Parathyroid adenoma (tissue), 2 donors: ENCODE data around the gene MXD4.

Experiments used
- H2AFZ ChIP-seq: fragments of 300-600 bp; sonication (generic); one replicate; pipeline ENCODE4 v1.7.0; 2017; ENCODE audit warnings: antibody characterized with exemption, mild to moderate bottlenecking
- H3K27ac ChIP-seq: fragments of 300-600 bp; sonication (generic); one replicate; pipeline ENCODE4 v1.7.0; 2017
- H3K27me3 ChIP-seq: fragments of 300-600 bp; sonication (generic); one replicate; pipeline ENCODE4 v1.7.0; 2017; ENCODE audit warnings: low read length; ENCODE audit not compliant: control insufficient read depth, insufficient read depth
- H3K36me3 ChIP-seq: fragments of 300-600 bp; sonication (generic); one replicate; pipeline ENCODE4 v1.7.0; 2017; ENCODE audit warnings: low read length; ENCODE audit not compliant: control insufficient read depth, insufficient read depth
- H3K4me1 ChIP-seq: fragments of 300-600 bp; sonication (generic); one replicate; pipeline ENCODE4 v1.7.0; 2017; ENCODE audit warnings: control low read depth
- H3K4me2 ChIP-seq: fragments of 300-600 bp; sonication (generic); one replicate; pipeline ENCODE4 v1.7.0; 2017; ENCODE audit warnings: low read length
- H3K4me3 ChIP-seq: fragments of 300-600 bp; sonication (generic); one replicate; pipeline ENCODE4 v1.7.0; 2017; ENCODE audit warnings: low read depth, low read length
- H3K79me2 ChIP-seq: fragments of 300-600 bp; sonication (generic); one replicate; pipeline ENCODE4 v1.7.0; 2017; ENCODE audit warnings: control low read depth
- H3K9ac ChIP-seq: fragments of 300-600 bp; sonication (generic); one replicate; pipeline ENCODE4 v1.7.0; 2017; ENCODE audit warnings: mild to moderate bottlenecking
- H3K9me3 ChIP-seq: fragments of 300-600 bp; sonication (generic); one replicate; pipeline ENCODE4 v1.7.0; 2017; ENCODE audit warnings: low read length; ENCODE audit not compliant: control insufficient read depth
- CTCF ChIP-seq: fragments of 300-600 bp; sonication (generic); IDR thresholded peaks from one replicate; pipeline ENCODE4 v1.7.0; 2017; ENCODE audit warnings: antibody characterized with exemption, mild to moderate bottlenecking
- donor health status: primary hyperparathyroidism.

The MXD4 gene

GRCh38 chr4:2272828-2273120 lies 10.9 kb upstream of the MXD4 start:
- Histone ChIP-seq H3K4me2 (no peak overlapping the region), H3K36me3 (no peaks in the 10 kb centered on the region), H3K79me2 (no peaks in the 10 kb centered on the region), H3K9ac (no peak overlapping the region), H2AFZ (no peak overlapping the region), H3K27ac (no peak overlapping the region), H3K27me3 (no peaks in the 10 kb centered on the region), H3K4me3 (no peak overlapping the region), H3K9me3 (no peaks in the 10 kb centered on the region), H3K4me1 (no peaks in the 10 kb centered on the region)
- no peak for TF ChIP-seq CTCF

GRCh38 chr4:2272026-2272827 lies 10.3 kb upstream of the MXD4 start:
- TF ChIP-seq CTCF = no peak
- H3K27ac ChIP-seq = no peak overlapping the region
- H3K9me3 ChIP-seq = no peaks in the 10 kb centered on the region
- H3K9ac ChIP-seq = no peak overlapping the region
- H3K4me1 ChIP-seq = no peaks in the 10 kb centered on the region
- H3K4me3 ChIP-seq = no peak overlapping the region
- no peaks in the 10 kb centered on the region for H3K79me2 ChIP-seq
- no peak overlapping the region for H3K4me2 ChIP-seq
- H2AFZ ChIP-seq = no peak overlapping the region
- H3K27me3 ChIP-seq = no peaks in the 10 kb centered on the region
- H3K36me3 ChIP-seq = no peaks in the 10 kb centered on the region

GRCh38 chr4:2271279-2272025 lies 9.5 kb upstream of the MXD4 start:
- Histone ChIP-seq H3K4me2 (no peak overlapping the region), H3K9ac (no peak overlapping the region), H3K4me3 (no peak overlapping the region), H2AFZ (no peak overlapping the region), H3K27me3 (no peaks in the 10 kb centered on the region), H3K79me2 (no peaks in the 10 kb centered on the region), H3K4me1 (no peaks in the 10 kb centered on the region), H3K9me3 (no peaks in the 10 kb centered on the region), H3K27ac (no peak overlapping the region), H3K36me3 (no peaks in the 10 kb centered on the region)
- TF ChIP-seq CTCF = no peak

- no peaks in the 10 kb centered on the region for H3K9me3 ChIP-seq
- H3K4me1 ChIP-seq = peaks cover 3% of the 10 kb centered on the region
- H3K27ac ChIP-seq = no peak overlapping the region
- no peak overlapping the region for H3K4me2 ChIP-seq
- TF ChIP-seq CTCF = no peak
- H3K27me3 ChIP-seq = no peaks in the 10 kb centered on the region
- H3K4me3 ChIP-seq = no peak overlapping the region
- H2AFZ ChIP-seq = no peak overlapping the region
- no peaks in the 10 kb centered on the region for H3K79me2 ChIP-seq
- H3K36me3 ChIP-seq = no peaks in the 10 kb centered on the region
- no peak overlapping the region for H3K9ac ChIP-seq
These were observed 8.6 kb upstream of the MXD4 start for GRCh38 chr4:2270341-2271165.
